GM12892 (cell line): ENCODE results near the gene CAMKK2.

Experiments
- DNase-seq: peaks from one replicate; pipeline ENCODE4 v3.0.0; 2011; ENCODE audit not compliant: insufficient read length
- FAIRE-seq: peaks from 2 replicates; lab custom pipeline; 2011; peaks lifted over from hg19 to GRCh38; lab: Jason Lieb, UNC
- POLR2A ChIP-seq: IDR thresholded peaks from 2 replicates; pipeline ENCODE4 v1.6.1; 2011; ENCODE audit warnings: low read depth, low read length, control low read depth
- POLR2AphosphoS5 ChIP-seq: IDR thresholded peaks from 2 replicates; pipeline ENCODE4 v1.6.1; 2011; ENCODE audit warnings: low read depth, low read length, control low read depth
- TAF1 ChIP-seq: IDR thresholded peaks from 2 replicates; pipeline ENCODE4 v1.6.1; 2011; ENCODE audit warnings: low read depth, mild to moderate bottlenecking, control low read depth, low read length, borderline replicate concordance

Gene CAMKK2

DNA sequence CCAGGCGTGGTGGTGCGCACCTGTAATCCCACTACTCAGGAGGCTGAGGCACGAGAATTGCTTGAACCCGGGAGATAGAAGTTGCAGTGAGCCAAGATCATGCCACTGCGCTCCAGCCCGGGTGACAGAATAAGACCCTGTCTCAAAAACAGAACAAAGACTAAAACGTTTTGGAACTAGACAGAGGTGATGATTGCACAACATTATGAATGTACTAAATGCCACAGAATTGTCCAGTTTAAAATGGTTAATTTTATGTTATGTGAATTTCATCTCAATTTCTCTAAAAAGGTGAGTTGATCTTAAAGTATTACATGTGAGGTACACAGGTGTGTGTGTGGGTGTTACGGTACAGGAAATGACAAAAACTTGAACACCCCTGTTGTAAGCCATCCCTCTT, 70.1 kb downstream of the CAMKK2 start:
- no peak for FAIRE-seq
- TF ChIP-seq POLR2A (no peak), POLR2AphosphoS5 (no peak), TAF1 (no peak)
- DNase-seq: no peak

DNA sequence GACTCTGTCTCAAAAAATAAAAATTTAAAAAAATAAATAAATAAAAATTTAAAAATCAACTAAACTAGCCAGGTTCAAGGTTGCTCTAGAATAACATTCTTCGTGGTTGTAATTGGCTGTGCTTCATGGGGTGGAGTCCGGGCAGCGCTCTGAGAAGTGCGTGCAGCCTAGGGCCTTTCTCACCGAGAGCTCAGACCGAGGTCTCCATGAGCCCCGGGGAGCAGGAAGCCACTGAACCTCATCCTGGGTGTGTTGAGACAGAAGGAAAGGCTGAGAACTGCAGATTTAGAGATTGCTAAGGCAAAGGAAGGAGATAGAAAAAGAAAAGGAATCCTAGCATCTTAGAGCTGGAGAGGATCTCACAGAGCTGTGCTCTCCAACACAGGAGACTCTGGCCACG, 71.9 kb downstream of the CAMKK2 start:
- TF ChIP-seq POLR2AphosphoS5 (no peak), POLR2A (no peak), TAF1 (no peak)
- no peak for FAIRE-seq
- DNase-seq: no peak

DNA sequence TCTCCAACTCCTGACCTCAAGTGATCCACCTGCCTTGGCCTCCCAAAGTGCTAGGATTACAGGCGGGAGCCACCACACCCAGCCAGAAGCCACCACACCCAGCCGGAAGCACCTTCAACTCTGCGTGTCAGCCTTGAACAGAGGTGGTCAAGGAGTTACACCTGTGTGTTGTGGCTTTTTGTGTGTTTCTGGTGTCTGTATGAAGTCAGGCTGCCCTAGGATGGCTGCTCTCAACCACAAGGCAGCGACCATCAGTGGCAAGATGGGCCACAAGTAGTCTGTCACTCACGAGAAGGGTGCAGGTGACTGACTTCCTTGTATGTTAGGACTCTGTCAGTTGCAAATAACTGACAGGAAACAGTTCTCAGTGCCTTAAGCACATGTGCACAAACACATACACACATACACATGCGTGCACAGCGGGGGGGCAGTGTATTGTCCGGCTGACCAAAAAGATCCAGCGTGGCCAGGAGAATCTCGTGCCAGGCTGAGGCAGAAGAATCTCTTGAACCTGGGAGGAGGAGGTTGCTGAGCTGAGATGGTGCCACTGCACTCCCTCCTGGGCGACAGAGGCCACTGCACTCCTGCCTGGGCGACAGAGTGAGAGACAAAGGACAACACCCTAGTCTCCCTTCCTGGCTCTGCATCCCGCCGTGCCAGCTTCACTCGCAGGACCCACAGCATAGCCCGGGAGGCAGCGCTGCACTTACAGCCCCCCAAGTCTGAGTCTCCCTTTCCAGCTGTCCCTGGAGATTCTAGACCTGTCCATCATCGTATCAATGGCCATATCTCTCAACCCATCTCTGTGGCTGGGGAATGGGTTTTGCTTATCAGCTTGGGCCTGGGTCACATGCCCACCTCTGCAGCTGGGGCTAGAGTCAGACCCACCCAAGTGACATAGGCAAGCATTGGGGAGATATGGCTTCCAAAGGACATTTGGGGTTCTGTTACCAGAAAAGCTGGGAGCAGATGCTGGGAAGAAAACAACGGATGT, 72.9 kb downstream of the CAMKK2 start:
- TF ChIP-seq POLR2AphosphoS5 (no peak; the same call in 1 of the 2 replicates), TAF1 (no peak), POLR2A (no peak)
- no peak for DNase-seq
- FAIRE-seq: no peak

DNA sequence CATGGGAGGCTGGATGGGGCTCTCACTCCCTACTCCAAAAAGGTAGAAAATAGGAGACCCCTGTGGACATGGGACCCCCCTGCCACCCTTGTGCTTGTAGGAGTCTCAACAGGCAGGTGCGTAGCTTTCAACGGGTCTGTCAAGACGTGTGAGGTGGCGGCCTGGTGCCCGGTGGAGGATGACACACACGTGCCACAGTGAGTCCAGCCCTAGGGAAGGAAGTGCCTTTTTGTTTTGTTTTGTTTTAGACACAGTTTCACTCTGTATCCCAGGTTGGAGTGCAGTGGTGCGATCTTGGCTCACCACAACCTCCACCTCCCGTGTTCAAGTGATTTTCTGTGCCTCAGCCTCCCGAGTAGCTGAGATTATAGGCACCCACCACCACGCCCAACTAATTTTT, 73.7 kb downstream of the CAMKK2 start:
- no peak for DNase-seq
- TF ChIP-seq TAF1 (no peak), POLR2A (no peak), POLR2AphosphoS5 (no peak)
- no peak for FAIRE-seq

DNA sequence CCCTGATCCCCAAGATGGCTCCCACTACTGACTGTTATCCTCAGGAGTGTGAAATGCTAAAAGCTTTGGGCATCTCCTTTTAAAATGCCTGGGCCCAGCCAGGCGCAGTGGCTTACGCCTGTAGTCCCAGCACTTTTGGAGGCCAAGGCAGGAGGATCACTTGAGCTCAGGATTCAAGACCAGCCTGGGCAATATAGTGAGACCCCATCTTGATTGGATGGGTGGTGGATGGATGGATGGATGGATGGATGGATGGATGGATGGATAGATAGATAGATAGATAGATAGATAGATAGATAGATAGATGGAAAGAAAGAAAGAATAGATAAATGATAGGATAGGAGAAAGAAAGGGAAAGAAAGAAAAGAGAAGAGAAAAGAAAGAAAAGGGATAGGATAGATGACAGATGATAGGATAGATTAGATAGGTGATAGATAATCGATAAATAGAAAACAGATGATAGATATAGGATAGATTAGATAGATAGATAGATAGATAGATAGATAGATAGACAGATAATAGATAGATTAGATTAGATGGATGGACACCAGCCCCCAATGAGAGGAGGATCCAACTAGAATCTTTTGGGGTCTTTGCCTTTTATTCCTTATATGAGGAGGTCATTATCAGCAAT, 77.0 kb downstream of the CAMKK2 start:
- TF ChIP-seq TAF1: no peak
- TF ChIP-seq POLR2AphosphoS5: no peak
- TF ChIP-seq POLR2A: no peak
- no peak for DNase-seq
- no peak for FAIRE-seq

DNA sequence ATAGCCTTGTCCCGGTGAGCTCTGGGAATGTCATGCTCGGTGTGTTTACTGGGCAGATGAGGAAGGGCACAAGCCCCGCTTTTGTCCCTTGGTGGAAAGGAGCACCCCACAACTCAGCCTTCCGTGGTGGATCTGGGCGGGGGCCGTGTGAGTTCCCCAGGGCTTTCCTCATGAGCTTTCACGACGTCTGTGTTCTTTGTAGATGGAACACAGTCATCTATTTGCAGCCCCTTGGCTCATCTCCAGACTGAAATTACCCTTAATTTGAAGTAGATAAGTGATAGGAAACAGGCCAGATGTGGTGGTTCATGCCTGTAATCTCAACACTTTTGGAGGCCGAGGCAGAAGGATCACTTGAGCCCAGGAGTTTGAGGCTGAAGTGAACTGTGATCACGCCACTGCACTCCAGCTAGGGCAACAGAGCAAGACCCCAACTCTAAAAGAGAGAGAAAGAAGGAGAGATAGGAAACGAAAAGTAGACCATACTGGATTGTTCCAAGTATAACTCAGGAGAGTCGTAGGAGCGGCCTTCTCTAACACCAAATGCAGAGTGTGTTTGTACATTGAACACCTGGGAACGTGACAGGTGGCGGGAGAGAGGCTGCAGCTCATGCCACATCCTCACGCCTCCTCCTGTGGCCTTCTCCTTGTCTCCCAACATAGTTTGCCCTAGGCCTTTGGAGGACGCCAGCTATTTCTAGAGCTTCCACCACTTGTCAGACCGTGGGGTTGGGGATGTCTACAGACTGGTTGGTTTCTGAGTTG, 77.7 kb downstream of the CAMKK2 start:
- no peak for FAIRE-seq

DNA sequence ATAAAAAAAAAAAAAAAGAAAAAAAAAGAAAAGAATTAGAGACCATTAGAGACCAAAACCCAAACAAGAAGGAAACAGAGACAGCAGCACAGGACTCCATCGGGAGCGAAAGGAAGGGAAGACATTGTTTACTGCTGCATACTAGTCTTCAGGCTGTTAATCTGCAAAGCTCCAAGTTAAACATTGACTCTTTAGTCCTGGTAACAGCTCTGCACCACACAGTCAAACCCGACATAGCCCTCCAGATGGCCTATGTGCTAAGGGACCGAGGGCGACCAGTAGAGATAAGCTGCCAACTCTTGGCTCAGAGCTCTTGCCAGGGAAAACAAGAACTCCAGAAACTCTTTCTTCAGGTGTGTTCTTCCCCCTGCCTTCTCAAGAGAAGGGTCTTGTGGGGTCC, 78.7 kb downstream of the CAMKK2 start:
- no peak for FAIRE-seq
- TF ChIP-seq POLR2AphosphoS5 (no peak), TAF1 (no peak), POLR2A (no peak)
- no peak for DNase-seq

More for the DNA sequence above, 77.7 kb downstream of the CAMKK2 start:
- DNase-seq: no peak
- TF ChIP-seq TAF1 (no peak), POLR2AphosphoS5 (no peak), POLR2A (no peak)

DNA sequence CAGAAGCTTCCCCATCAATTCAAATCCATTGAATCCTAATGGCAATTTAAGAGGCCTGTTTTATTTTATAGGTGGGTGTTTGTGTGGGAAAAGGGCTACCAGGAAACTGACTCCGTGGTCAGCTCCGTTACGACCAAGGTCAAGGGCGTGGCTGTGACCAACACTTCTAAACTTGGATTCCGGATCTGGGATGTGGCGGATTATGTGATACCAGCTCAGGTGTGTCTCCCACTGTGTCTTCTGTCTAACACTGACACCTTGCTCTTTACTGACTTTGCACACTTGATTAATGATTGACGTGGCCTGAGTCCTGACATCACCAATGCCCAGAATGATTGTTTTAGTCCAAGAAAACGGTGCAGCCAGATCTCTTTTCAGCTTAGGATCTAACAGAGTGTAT, 79.4 kb downstream of the CAMKK2 start:
- DNase-seq (no peak), FAIRE-seq (no peak)
- TF ChIP-seq POLR2AphosphoS5 (no peak), POLR2A (no peak), TAF1 (no peak)

DNA sequence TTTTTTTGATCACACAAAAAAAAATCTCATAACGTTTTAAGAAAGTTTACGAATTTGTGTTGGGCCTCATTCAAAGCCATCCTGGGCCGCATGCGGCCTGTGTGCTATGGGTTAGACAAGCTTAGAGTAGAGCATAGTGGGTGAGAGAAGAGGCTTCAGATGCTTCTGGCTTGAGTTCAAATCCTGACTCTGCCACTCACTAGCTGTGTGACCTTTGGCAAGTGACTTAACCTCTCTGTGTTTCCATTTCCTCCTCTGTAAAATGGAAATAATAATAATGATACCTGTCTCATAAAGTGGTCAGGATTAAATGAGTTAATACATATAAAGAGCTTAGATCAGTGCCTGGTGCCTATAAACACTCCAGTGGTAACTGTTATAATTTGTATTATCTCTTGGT, 80.4 kb downstream of the CAMKK2 start:
- TF ChIP-seq TAF1 (no peak), POLR2A (no peak), POLR2AphosphoS5 (no peak)
- no peak for FAIRE-seq

DNA sequence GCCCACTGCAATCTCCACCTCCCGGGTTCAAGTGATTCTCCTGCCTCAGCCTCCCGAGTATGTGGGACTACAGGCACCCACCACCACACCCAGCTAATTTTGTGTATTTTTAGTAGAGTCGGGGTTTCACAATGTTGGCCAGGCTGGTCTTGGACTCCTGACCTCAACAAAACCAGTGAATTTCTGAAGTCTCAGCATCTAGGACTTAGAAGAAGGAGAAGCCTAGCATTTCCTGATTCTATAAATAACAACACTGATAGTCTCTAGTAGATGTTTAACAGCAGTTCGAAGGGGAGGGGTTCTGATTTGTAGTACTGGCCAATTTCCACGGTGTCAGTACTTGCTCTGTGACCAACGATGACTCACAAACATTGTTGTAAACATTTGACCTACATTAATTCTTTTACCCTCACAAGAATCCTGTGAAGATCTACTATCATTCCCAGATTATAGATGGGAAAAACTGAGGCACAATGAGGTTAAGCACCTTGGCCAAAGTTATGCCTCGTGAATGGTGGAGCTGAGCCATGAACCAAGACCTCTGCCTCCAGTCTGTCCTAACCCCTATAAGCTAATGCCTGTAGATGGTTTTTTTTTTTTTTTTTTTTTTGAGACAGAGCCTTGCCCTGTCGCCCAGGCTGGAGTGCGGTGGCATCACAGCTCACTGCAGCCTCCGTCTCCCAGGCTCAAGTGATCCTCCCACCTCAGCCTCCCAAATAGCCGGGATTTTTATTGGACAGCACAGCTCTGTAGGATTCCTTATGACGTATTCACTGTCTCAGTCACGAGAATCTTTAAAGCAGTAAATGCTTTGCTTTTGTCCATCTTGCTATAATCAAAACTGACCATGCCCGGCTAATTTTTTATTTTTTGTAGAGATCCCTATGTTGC, 81.4 kb downstream of the CAMKK2 start:
- DNase-seq (no peak), FAIRE-seq (no peak)
- TF ChIP-seq POLR2AphosphoS5 (no peak), TAF1 (no peak), POLR2A (no peak)

More for the DNA sequence above, 80.4 kb downstream of the CAMKK2 start:
- no peak for DNase-seq
